ENCODE results near the gene ANKRD16. TPM values are rescaled to one million over a fixed set of nuclear protein-coding genes. Genes with fewer than 3 reads are reported as not detected.

Gene ANKRD16
- total RNA-seq, 4 donors from 2014 or later = 8.5 to 21.7 (median 17.8) TPM

GRCh38 chr10:5904227-5904626 is 14.5 kb upstream of the ANKRD16 start:
- in situ Hi-C loops (cut with MboI; ENCODE audit: low pct_ligation_motif_present in 1 of 4, low pct_unique_long_range_greater_than_20kb in 1 of 4, low sequenced_read_pairs in 3 of 4) = no loop called here
- peak; percentile 26 for DNase-seq

DNA sequence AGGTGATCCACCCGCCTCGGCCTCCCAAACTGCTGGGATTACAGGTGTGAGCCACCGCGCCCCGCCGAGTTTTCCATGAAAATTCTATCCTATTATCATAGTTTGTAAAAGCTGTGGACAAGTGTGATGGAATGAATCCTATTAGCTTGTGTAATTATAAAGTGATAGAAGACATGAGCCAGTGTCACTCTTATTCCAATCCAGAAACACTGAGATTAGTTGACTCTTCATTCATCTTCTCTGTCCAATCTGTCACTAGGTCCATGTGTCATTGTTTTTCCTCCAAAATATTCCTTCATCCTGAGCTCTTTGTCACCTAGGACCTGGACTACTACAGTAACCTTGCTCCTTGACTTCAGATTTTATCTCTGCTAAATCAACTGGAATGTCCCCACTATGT is 13.9 kb upstream of the ANKRD16 start:
- Histone ChIP-seq H3K36me3 (peaks cover 0 to 7% (median 2%) of the 10 kb centered on the region in 4 donors), H3K9me3 (no peaks in the 10 kb centered on the region), H3K27ac (no peak overlapping the region), H3K4me3 (no peak overlapping the region), H3K4me1 (no peaks in the 10 kb centered on the region), H3K27me3 (no peaks in the 10 kb centered on the region)
- intact Hi-C loops (cut with DNase I; ENCODE audit: low total_unique reads) = no loop called here
- in situ Hi-C loops (cut with MboI; ENCODE audit: low pct_ligation_motif_present in 1 of 4, low pct_unique_long_range_greater_than_20kb in 1 of 4, low sequenced_read_pairs in 3 of 4) = no loop called here
- no peak for TF ChIP-seq POLR2AphosphoS5 (IDR thresholded peaks at IDR 0.05)
- TF ChIP-seq EP300 (IDR thresholded peaks at IDR 0.05; ENCODE audit: low read depth) = no peak
- no peak for TF ChIP-seq POLR2A (IDR thresholded peaks at IDR 0.05)
- no peak for TF ChIP-seq CTCF (IDR thresholded peaks at IDR 0.05)
- DNase-seq = no peak
- WGBS, 2 donors (ENCODE audit: low coverage in 1 of 2) = 99 to 100% methylated on average over 6 of the region's 6 CpGs

More at GRCh38 chr10:5904227-5904626, 14.5 kb upstream of the ANKRD16 start:
- Histone ChIP-seq H3K4me3 (no peak overlapping the region), H3K9me3 (no peaks in the 10 kb centered on the region), H3K27ac (no peak overlapping the region), H3K27me3 (no peaks in the 10 kb centered on the region), H3K36me3 (peaks cover 0 to 13% (median 5%) of the 10 kb centered on the region in 4 donors), H3K4me1 (no peaks in the 10 kb centered on the region)
- intact Hi-C loops (cut with DNase I; ENCODE audit: low total_unique reads) = no loop called here
- WGBS, 2 donors (ENCODE audit: low coverage in 1 of 2) = 73 to 100% methylated on average over 2 to 4 of the region's 4 CpGs
- TF ChIP-seq POLR2A (IDR thresholded peaks at IDR 0.05) = no peak
- no peak for TF ChIP-seq POLR2AphosphoS5 (IDR thresholded peaks at IDR 0.05)

GRCh38 chr10:5902511-5903274 is 13.0 kb upstream of the ANKRD16 start:
- Histone ChIP-seq H3K36me3 (peaks cover 0 to 11% (median 0%) of the 10 kb centered on the region in 4 donors), H3K27ac (no peak overlapping the region), H3K4me1 (no peaks in the 10 kb centered on the region), H3K27me3 (no peaks in the 10 kb centered on the region), H3K9me3 (peaks cover 0 to 2% of the 10 kb centered on the region in 2 donors), H3K4me3 (no peak overlapping the region)
- intact Hi-C loops (cut with DNase I; ENCODE audit: low total_unique reads) (no loop called here), in situ Hi-C loops (cut with MboI; ENCODE audit: low pct_ligation_motif_present in 1 of 4, low pct_unique_long_range_greater_than_20kb in 1 of 4, low sequenced_read_pairs in 3 of 4) (no loop called here)
- no peak for DNase-seq
- WGBS, 2 donors (ENCODE audit: low coverage in 1 of 2) = 90 to 97% methylated on average over 18 of the region's 18 CpGs
- TF ChIP-seq EP300 (IDR thresholded peaks at IDR 0.05; ENCODE audit: low read depth) (no peak), POLR2A (IDR thresholded peaks at IDR 0.05) (no peak), POLR2AphosphoS5 (IDR thresholded peaks at IDR 0.05) (no peak), CTCF (IDR thresholded peaks at IDR 0.05) (no peak)

DNA sequence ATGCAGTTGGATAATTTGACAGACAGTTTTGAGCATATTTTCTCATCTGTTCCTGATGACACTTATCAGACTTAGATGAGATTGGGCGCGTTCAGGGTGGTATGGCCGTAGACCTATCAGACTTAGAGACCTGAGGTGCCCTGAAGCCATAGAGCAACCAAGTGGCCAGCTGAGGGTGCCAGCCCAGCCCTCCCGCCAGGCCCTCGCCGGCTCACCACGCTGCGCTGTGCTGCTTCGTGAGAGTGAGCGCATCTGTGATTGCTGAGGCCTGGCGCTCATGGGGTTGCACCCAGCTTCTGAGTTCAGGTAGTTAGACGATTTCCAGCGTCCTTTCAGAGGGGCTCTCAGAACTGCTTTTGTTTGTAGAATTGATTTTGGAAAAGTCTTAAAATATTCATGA is 10.6 kb upstream of the ANKRD16 start:
- Histone ChIP-seq H3K27me3 (no peaks in the 10 kb centered on the region), H3K4me1 (no peaks in the 10 kb centered on the region), H3K9me3 (peaks cover 0 to 3% of the 10 kb centered on the region in 2 donors), H3K36me3 (peaks cover 0 to 7% (median 3%) of the 10 kb centered on the region in 4 donors), H3K4me3 (no peak overlapping the region), H3K27ac (no peak overlapping the region)
- 93 to 98% methylated on average over 7 to 13 of the region's 13 CpGs for WGBS, 2 donors (ENCODE audit: low coverage in 1 of 2)
- TF ChIP-seq POLR2AphosphoS5 (IDR thresholded peaks at IDR 0.05) (no peak), POLR2A (IDR thresholded peaks at IDR 0.05) (no peak), CTCF (IDR thresholded peaks at IDR 0.05) (no peak), EP300 (IDR thresholded peaks at IDR 0.05; ENCODE audit: low read depth) (no peak)
- in situ Hi-C loops (cut with MboI; ENCODE audit: low pct_ligation_motif_present in 1 of 4, low pct_unique_long_range_greater_than_20kb in 1 of 4, low sequenced_read_pairs in 3 of 4) = no loop called here
- intact Hi-C loops (cut with DNase I; ENCODE audit: low total_unique reads) = no loop called here
- no peak for DNase-seq
